Ascending aorta (tissue), 2 donors: ENCODE results near the gene RACGAP1. TPM values are rescaled to one million over a fixed set of nuclear protein-coding genes. Genes with fewer than 3 reads are reported as not detected.

Experiments used
- DNase-seq, 2 donors: peaks; one replicate each; pipeline ENCODE4 v3.0.0-alpha.2; 2019; ENCODE audit warnings: low spot score in 2 of 2
- H3K27ac ChIP-seq, 2 donors: fragments of 200-600 bp; sonication (generic); one replicate each; pipeline ENCODE4 v1.5.1; 2016 to 2017; ENCODE audit warnings: mild to moderate bottlenecking in 1 of 2
- H3K27me3 ChIP-seq: fragments of 200-600 bp; sonication (generic); one replicate; pipeline ENCODE4 v1.5.1; 2017
- H3K36me3 ChIP-seq, 2 donors: fragments of 200-600 bp; sonication (generic); one replicate each; pipeline ENCODE4 v1.5.1; 2016
- H3K4me1 ChIP-seq, 2 donors: fragments of 200-600 bp; sonication (generic); one replicate each; pipeline ENCODE4 v1.5.1; 2016 to 2017; ENCODE audit warnings: mild to moderate bottlenecking in 1 of 2
- H3K4me3 ChIP-seq, 2 donors: fragments of 200-600 bp; sonication (generic); one replicate each; pipeline ENCODE4 v1.5.1; 2016 to 2017; ENCODE audit warnings: mild to moderate bottlenecking in 1 of 2
- H3K9me3 ChIP-seq, 2 donors: fragments of 200-600 bp; sonication (generic); one replicate each; pipeline ENCODE4 v1.5.1; 2016
- CTCF ChIP-seq, 3 experiments: fragments of 200-600 bp in 2 of 3; fragments of 450-650 bp in 1 of 3; sonication (generic) in 2 of 3; IDR thresholded peaks; one replicate each; pipeline ENCODE4 v1.5.1; 2016 to 2019; ENCODE audit warnings: antibody characterized with exemption in 3 of 3, mild to moderate bottlenecking in 1 of 3, moderate library complexity in 1 of 3
- intact Hi-C: fragments of 100-400 bp; cut with DNase I; formaldehyde crosslinking; loops from one replicate; pipeline ENCODE4 v1.15.1; 2023
- total RNA-seq: library from RNA; depleted of rRNA; stranded (reverse); fragments of >200 nt; gene quantifications from one replicate; pipeline ENCODE4 v1.1.0, GENCODE V29; 2016

Gene RACGAP1
- total RNA-seq, 1 donor from 2014 or later, result 5.1 TPM

- DNase-seq, result no peak
- H3K9me3 ChIP-seq, result no peaks in the 10 kb centered on the region
- H3K4me1 ChIP-seq, result peaks cover under 1 to 2% of the 10 kb centered on the region in 2 donors
- no peak overlapping the region for H3K27ac ChIP-seq
- TF ChIP-seq CTCF (IDR thresholded peaks at IDR 0.05), result no peak
- intact Hi-C loops, result no loop called here
- no peaks in the 10 kb centered on the region for H3K36me3 ChIP-seq
- no peaks in the 10 kb centered on the region for H3K27me3 ChIP-seq
- H3K4me3 ChIP-seq, result no peak overlapping the region
These were observed 36.8 kb upstream of the RACGAP1 start for GRCh38 chr12:50061946-50062686.

GRCh38 chr12:50061171-50061570 is 35.9 kb upstream of the RACGAP1 start:
- DNase-seq, result no peak
- Histone ChIP-seq H3K27ac (no peak overlapping the region), H3K27me3 (no peaks in the 10 kb centered on the region), H3K4me1 (peaks cover 2 to 5% of the 10 kb centered on the region in 2 donors), H3K36me3 (no peaks in the 10 kb centered on the region), H3K4me3 (no peak overlapping the region), H3K9me3 (no peaks in the 10 kb centered on the region)
- TF ChIP-seq CTCF (IDR thresholded peaks at IDR 0.05), result no peak
- intact Hi-C loops, result no loop called here

- Histone ChIP-seq H3K4me1 (peaks cover 2 to 5% of the 10 kb centered on the region in 2 donors), H3K36me3 (no peaks in the 10 kb centered on the region), H3K4me3 (no peak overlapping the region), H3K9me3 (no peaks in the 10 kb centered on the region), H3K27me3 (no peaks in the 10 kb centered on the region), H3K27ac (no peak overlapping the region)
- TF ChIP-seq CTCF (IDR thresholded peaks at IDR 0.05), result no peak
- DNase-seq, result no peak
- intact Hi-C loops, result no loop called here
These were observed 34.8 kb upstream of the RACGAP1 start for GRCh38 chr12:50060120-50060468.

- Histone ChIP-seq H3K36me3 (no peaks in the 10 kb centered on the region), H3K4me3 (no peak overlapping the region), H3K27ac (no peak overlapping the region), H3K9me3 (no peaks in the 10 kb centered on the region), H3K27me3 (no peaks in the 10 kb centered on the region), H3K4me1 (peaks cover 2 to 5% of the 10 kb centered on the region in 2 donors)
- intact Hi-C loops, result loop anchor here (5.0 kb wide), 2 partner anchors 192 to 282 kb away; no protein-coding TSS in a partner anchor
- TF ChIP-seq CTCF (IDR thresholded peaks at IDR 0.05), result no peak
- DNase-seq, result no peak
These were observed 34.3 kb upstream of the RACGAP1 start for GRCh38 chr12:50059440-50060119.

GRCh38 chr12:50058743-50059312 is 33.5 kb upstream of the RACGAP1 start:
- Histone ChIP-seq H3K4me1 (peaks cover 2 to 5% of the 10 kb centered on the region in 2 donors), H3K27me3 (no peaks in the 10 kb centered on the region), H3K27ac (no peak overlapping the region), H3K9me3 (no peaks in the 10 kb centered on the region), H3K4me3 (no peak overlapping the region), H3K36me3 (no peaks in the 10 kb centered on the region)
- no peak for DNase-seq
- TF ChIP-seq CTCF (IDR thresholded peaks at IDR 0.05), result no peak
- intact Hi-C loops, result loop anchor here (5.0 kb wide), 2 partner anchors 192 to 282 kb away; no protein-coding TSS in a partner anchor
